ENCODE results near the gene HSP90AB1. TPM values are rescaled to one million over a fixed set of nuclear protein-coding genes. Genes with fewer than 3 reads are reported as not detected.

The HSP90AB1 gene
- polyA plus RNA-seq, 2 of the 4 experiments (the other 2 are of a cell fraction), result 1,136 to 1,155 TPM

- peak overlapping the region; percentile 40; the same call in 2 of the 3 replicates for H3K4me3 ChIP-seq
- no peak overlapping the region; a peak in 1 of 6 replicates for H3K27ac ChIP-seq
- no peak for TF ChIP-seq PHF8 (IDR thresholded peaks at IDR 0.05; ENCODE audit: borderline replicate concordance, low read depth)
- TF ChIP-seq CEBPB (IDR thresholded peaks at IDR 0.05), result no peak
- no peak for TF ChIP-seq E2F6 (IDR thresholded peaks at IDR 0.05; ENCODE audit: borderline replicate concordance, low read depth)
- no peak for TF ChIP-seq POLR2AphosphoS2 (conservative IDR thresholded peaks at IDR 0.05; ENCODE audit: low read length)
- no peak for TF ChIP-seq HEYL (CRISPR knock-in tag; IDR thresholded peaks at IDR 0.05)
- TF ChIP-seq NR3C1 (IDR thresholded peaks at IDR 0.05), result no peak
- no peak for TF ChIP-seq BCL3 (IDR thresholded peaks at IDR 0.05)
- TF ChIP-seq MYC (IDR thresholded peaks at IDR 0.05; ENCODE audit: borderline replicate concordance, low read length), result no peak
- no peak for TF ChIP-seq JUNB (IDR thresholded peaks at IDR 0.05)
- no peak for TF ChIP-seq USF2 (IDR thresholded peaks at IDR 0.05)
- TF ChIP-seq ESRRA (IDR thresholded peaks at IDR 0.05; ENCODE audit: borderline replicate concordance, low read length), result no peak
- TF ChIP-seq HOXA7 (CRISPR knock-in tag; IDR thresholded peaks at IDR 0.05), result no peak
- no peak for TF ChIP-seq MAFK (IDR thresholded peaks at IDR 0.05; ENCODE audit: partially characterized antibody)
- no peak for TF ChIP-seq RNF2 (IDR thresholded peaks at IDR 0.05; ENCODE audit: borderline replicate concordance, low read depth)
- TF ChIP-seq MAX (IDR thresholded peaks at IDR 0.05), result no peak
- 78% methylated on average over 18 of the region's 20 CpGs for WGBS (ENCODE audit: missing lambda C conversion rate)
- H3K9me3 ChIP-seq, result no peaks in the 10 kb centered on the region
- no peaks in the 10 kb centered on the region for H3K4me1 ChIP-seq
- ChIA-PET CTCF (interaction anchor here (1.1 to 4.3 kb wide), 4 partner anchors 15 to 40 kb away, joined by 4 to 19 read pairs (median 8); partner anchors contain the start of gene AARS2), POLR2A (no interaction called here)
- peak overlapping the region; percentile 70 for H3K4me2 ChIP-seq
- peak in 1 of 2 experiments; percentile 20 for DNase-seq (ENCODE audit: low read depth in 1 of 2, low spot score in 1 of 2)
- FAIRE-seq, result no peak
- ATAC-seq, result peak; percentile 42 to 60; a peak in 3 of 6 replicates
These were observed 51.3 kb downstream of the HSP90AB1 start for GRCh38 chr6:44298055-44298803.

- DNase-seq (ENCODE audit: low read depth in 1 of 2, low spot score in 1 of 2) (no peak), ATAC-seq (no peak), FAIRE-seq (no peak)
- no peaks in the 10 kb centered on the region for H3K9me3 ChIP-seq
- H3K4me3 ChIP-seq, result no peak overlapping the region
- 79% methylated on average over 3 of the region's 3 CpGs for WGBS (ENCODE audit: missing lambda C conversion rate)
- TF ChIP-seq CEBPB (IDR thresholded peaks at IDR 0.05), result no peak
- no peak for TF ChIP-seq SMC3 (IDR thresholded peaks at IDR 0.05)
- H3K4me2 ChIP-seq, result no peak overlapping the region
- CTCF ChIA-PET, result interaction anchor here (0.9 to 4.3 kb wide), 4 partner anchors 14 to 39 kb away, joined by 3 to 19 read pairs (median 8); partner anchors contain the start of gene AARS2
- POLR2A ChIA-PET, result no interaction called here
- H3K4me1 ChIP-seq, result no peaks in the 10 kb centered on the region
- no peak overlapping the region for H3K27ac ChIP-seq
These were observed 52.0 kb downstream of the HSP90AB1 start for GRCh38 chr6:44298864-44299263.

GRCh38 chr6:44300292-44300823 lies 53.5 kb downstream of the HSP90AB1 start:
- H3K9me3 ChIP-seq, result no peaks in the 10 kb centered on the region
- 72% methylated on average over 5 of the region's 7 CpGs for WGBS (ENCODE audit: missing lambda C conversion rate)
- CTCF ChIA-PET, result interaction anchor here (0.9 to 6.1 kb wide), 3 partner anchors 12 to 38 kb away, joined by 3 to 44 read pairs (median 8); partner anchors contain the start of genes AARS2 and TMEM151B
- no peak overlapping the region for H3K4me3 ChIP-seq
- no peak for DNase-seq (ENCODE audit: low read depth in 1 of 2, low spot score in 1 of 2)
- H3K4me2 ChIP-seq, result no peak overlapping the region
- H3K27ac ChIP-seq, result no peak overlapping the region
- no peak for FAIRE-seq
- no peak for ATAC-seq
- POLR2A ChIA-PET, result no interaction called here
- no peaks in the 10 kb centered on the region for H3K4me1 ChIP-seq
- TF ChIP-seq RCOR1 (IDR thresholded peaks at IDR 0.05; ENCODE audit: low read depth, low read length) (no peak), CHD2 (IDR thresholded peaks at IDR 0.05; ENCODE audit: low read length, partially characterized antibody) (no peak), FOXS1 (CRISPR knock-in tag; IDR thresholded peaks at IDR 0.05) (no peak), HMGXB4 (CRISPR knock-in tag; IDR thresholded peaks at IDR 0.05; ENCODE audit: borderline replicate concordance) (no peak), RNF2 (IDR thresholded peaks at IDR 0.05; ENCODE audit: borderline replicate concordance, low read depth) (no peak), JUN (IDR thresholded peaks at IDR 0.05) (no peak), CEBPB (IDR thresholded peaks at IDR 0.05) (no peak), CBX8 (IDR thresholded peaks at IDR 0.05) (no peak), BHLHE40 (IDR thresholded peaks at IDR 0.05; ENCODE audit: low read depth, low read length) (no peak), GATA3 (IDR thresholded peaks at IDR 0.05; ENCODE audit: borderline replicate concordance) (no peak), POLR2AphosphoS2 (conservative IDR thresholded peaks at IDR 0.05; ENCODE audit: low read length) (no peak), CHD4 (IDR thresholded peaks at IDR 0.05; ENCODE audit: borderline replicate concordance) (no peak), SMC3 (IDR thresholded peaks at IDR 0.05) (no peak), CBX2 (IDR thresholded peaks at IDR 0.05; ENCODE audit: borderline replicate concordance, low read depth) (no peak), CTCF (IDR thresholded peaks at IDR 0.05) (no peak)

All from A549 (cell line).